Gastroesophageal sphincter (tissue), 4 donors: Measurements from ENCODE around the gene F5. TPM values are rescaled to one million over a fixed set of nuclear protein-coding genes. Genes with fewer than 3 reads are reported as not detected.

Experiments used
- ATAC-seq: fragments of 150-250 bp; one replicate; pipeline ENCODE4 v1.9.1; 2016; ENCODE audit warnings: mild to moderate bottlenecking, moderate library complexity
- H3K27ac ChIP-seq, 4 donors: fragments of 200-600 bp; sonication (generic) in 3 of 4; 1 replicate in 3 of 4; 2 replicates in 1 of 4; pipeline ENCODE4 v1.5.1; 2016 to 2019
- H3K27me3 ChIP-seq: fragments of 200-600 bp; sonication (generic); one replicate; pipeline ENCODE4 v1.5.1; 2019
- H3K36me3 ChIP-seq, 2 donors: fragments of 200-600 bp; sonication (generic); one replicate each; pipeline ENCODE4 v1.5.1; 2019; ENCODE audit warnings: control low read depth in 1 of 2
- H3K4me1 ChIP-seq, 3 donors: fragments of 200-600 bp; sonication (generic); 1 replicate in 2 of 3; 2 replicates in 1 of 3; pipeline ENCODE4 v1.5.1; 2016 to 2019; ENCODE audit warnings: control low read depth in 2 of 3
- H3K4me3 ChIP-seq, 2 donors: fragments of 200-600 bp; sonication (generic); one replicate each; pipeline ENCODE4 v1.5.1; 2019; ENCODE audit warnings: mild to moderate bottlenecking in 1 of 2, moderate library complexity in 1 of 2
- H3K9me3 ChIP-seq, 3 donors: fragments of 200-600 bp; sonication (generic); one replicate each; pipeline ENCODE4 v1.5.1; 2017 to 2019; ENCODE audit warnings: control low read depth in 2 of 3
- CTCF ChIP-seq, 4 experiments: fragments of 200-600 bp in 2 of 4; fragments of 450-650 bp in 2 of 4; sonication (generic) in 1 of 4; IDR thresholded peaks; one replicate each; pipeline ENCODE4 v1.5.1; 2017 to 2019; ENCODE audit warnings: antibody characterized with exemption in 4 of 4, mild to moderate bottlenecking in 2 of 4, moderate library complexity in 2 of 4
- EP300 ChIP-seq: sonication (generic); formaldehyde crosslinking; IDR thresholded peaks from one replicate; pipeline ENCODE4 v1.6.1; 2017; ENCODE audit warnings: antibody characterized with exemption, mild to moderate bottlenecking
- POLR2A ChIP-seq, 2 donors: fragments of 450-650 bp; IDR thresholded peaks; one replicate each; pipeline ENCODE4 v1.6.1; 2017; ENCODE audit warnings: antibody characterized with exemption in 2 of 2, mild to moderate bottlenecking in 2 of 2, moderate library complexity in 1 of 2
- POLR2AphosphoS5 ChIP-seq: sonication (generic); formaldehyde crosslinking; IDR thresholded peaks from one replicate; pipeline ENCODE4 v1.6.1; 2017; ENCODE audit warnings: antibody characterized with exemption
- WGBS, 2 donors: methylation state at CpG; one replicate each; pipeline ENCODE4 v1.1.5; 2018; ENCODE audit warnings: low coverage in 1 of 2; 5-methylcytosine and 5-hydroxymethylcytosine counted together
- total RNA-seq, 4 donors: library from RNA; depleted of rRNA; stranded (reverse); fragments of >200 nt; gene quantifications; one replicate each; pipeline ENCODE4 v1.1.0, GENCODE V29; 2016

The F5 gene
- total RNA-seq, 4 donors from 2014 or later = 0.12 to 3.5 (median 0.42) TPM; not detected in 1

- ATAC-seq = no peak
- 70 to 81% methylated on average over 2 of the region's 2 CpGs for WGBS, 2 donors
- TF ChIP-seq EP300 (no peak), POLR2A (IDR thresholded peaks at IDR 0.05) (no peak), POLR2AphosphoS5 (no peak), CTCF (IDR thresholded peaks at IDR 0.05) (no peak)
- no peaks in the 10 kb centered on the region for H3K27me3 ChIP-seq
- no peaks in the 10 kb centered on the region for H3K36me3 ChIP-seq
- no peak overlapping the region for H3K27ac ChIP-seq
- H3K4me3 ChIP-seq = no peak overlapping the region
- H3K4me1 ChIP-seq = no peaks in the 10 kb centered on the region
- H3K9me3 ChIP-seq = no peaks in the 10 kb centered on the region
Measured at GRCh38 chr1:169618367-169618766, 32.1 kb upstream of the F5 start.

- ATAC-seq = no peak
- Histone ChIP-seq H3K4me1 (no peaks in the 10 kb centered on the region), H3K4me3 (no peak overlapping the region), H3K27me3 (peaks cover 8% of the 10 kb centered on the region), H3K9me3 (no peaks in the 10 kb centered on the region), H3K36me3 (no peaks in the 10 kb centered on the region), H3K27ac (no peak overlapping the region)
- TF ChIP-seq EP300 (no peak), POLR2AphosphoS5 (no peak), CTCF (IDR thresholded peaks at IDR 0.05) (no peak), POLR2A (IDR thresholded peaks at IDR 0.05) (no peak)
- WGBS, 2 donors = 52 to 65% methylated on average over 5 of the region's 5 CpGs
Measured at GRCh38 chr1:169615803-169616202, 29.5 kb upstream of the F5 start.

- no peak for ATAC-seq
- Histone ChIP-seq H3K9me3 (no peaks in the 10 kb centered on the region), H3K4me1 (no peaks in the 10 kb centered on the region), H3K27me3 (peaks cover 16% of the 10 kb centered on the region), H3K27ac (no peak overlapping the region), H3K4me3 (no peak overlapping the region), H3K36me3 (no peaks in the 10 kb centered on the region)
- TF ChIP-seq POLR2A (IDR thresholded peaks at IDR 0.05) (no peak), CTCF (IDR thresholded peaks at IDR 0.05) (no peak), POLR2AphosphoS5 (no peak), EP300 (no peak)
- 83 to 94% methylated on average over 6 of the region's 6 CpGs for WGBS, 2 donors
Measured at GRCh38 chr1:169610858-169611257, 24.6 kb upstream of the F5 start.

GRCh38 chr1:169610108-169610507 is 23.8 kb upstream of the F5 start:
- ATAC-seq = peak; percentile 48
- 11 to 55% methylated on average over 1 of the region's 1 CpG for WGBS, 2 donors

More at GRCh38 chr1:169610108-169610507, 23.8 kb upstream of the F5 start:
- Histone ChIP-seq H3K4me3 (no peak overlapping the region), H3K4me1 (no peaks in the 10 kb centered on the region), H3K36me3 (no peaks in the 10 kb centered on the region), H3K27ac (no peak overlapping the region), H3K27me3 (peaks cover 17% of the 10 kb centered on the region), H3K9me3 (no peaks in the 10 kb centered on the region)
- no peak for TF ChIP-seq POLR2A (IDR thresholded peaks at IDR 0.05)
- TF ChIP-seq CTCF (IDR thresholded peaks at IDR 0.05) = no peak
- TF ChIP-seq EP300 = no peak
- TF ChIP-seq POLR2AphosphoS5 = no peak
